Measurements from ENCODE around the gene GUK1.

GUK1 gene

DNA sequence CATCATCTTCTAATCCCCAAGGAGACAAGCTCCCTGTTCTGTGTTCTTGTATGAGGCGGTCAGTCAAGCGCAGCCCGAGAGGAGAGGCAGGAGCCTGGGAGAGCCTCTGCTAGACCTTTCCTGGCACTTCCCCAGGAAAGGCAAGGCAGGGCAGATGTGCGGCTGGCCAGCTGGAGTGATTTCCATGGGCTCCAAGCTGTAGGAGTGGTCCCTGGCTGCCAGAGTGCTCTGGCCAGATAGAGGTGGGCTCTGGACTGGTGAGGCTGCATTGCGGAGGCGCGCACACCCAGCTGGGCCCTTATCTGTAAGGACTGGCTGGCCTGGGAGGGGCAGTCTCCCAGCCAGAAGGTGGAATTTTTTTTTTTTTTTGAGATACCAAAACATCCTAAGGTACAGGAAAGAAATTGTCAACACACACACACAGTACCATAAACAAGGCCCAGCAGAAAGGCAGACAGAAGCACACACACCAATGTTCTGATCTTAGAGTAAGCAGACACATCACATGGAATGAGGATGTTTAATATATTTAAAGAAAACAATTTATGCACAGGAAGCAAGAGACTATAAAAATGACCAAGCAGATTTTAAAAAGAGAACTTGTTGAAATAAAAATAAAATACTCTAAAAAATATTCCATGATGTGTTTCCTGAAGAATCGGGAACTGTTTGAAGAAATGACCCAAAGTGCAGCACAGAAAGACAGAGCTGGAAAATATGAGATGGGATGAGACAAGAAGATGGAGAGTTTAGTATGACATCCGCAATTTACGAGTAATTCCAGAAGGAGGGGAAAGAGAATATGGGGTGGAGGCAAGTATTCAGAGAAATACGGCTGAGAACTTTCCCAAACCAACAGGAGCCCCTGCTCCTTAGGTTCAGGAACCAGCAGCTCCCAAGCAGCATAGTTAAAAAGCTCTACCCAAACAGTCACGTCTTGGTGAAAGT, 38.9 kb downstream of the GUK1 start:
- TF ChIP-seq, protein P1, sequence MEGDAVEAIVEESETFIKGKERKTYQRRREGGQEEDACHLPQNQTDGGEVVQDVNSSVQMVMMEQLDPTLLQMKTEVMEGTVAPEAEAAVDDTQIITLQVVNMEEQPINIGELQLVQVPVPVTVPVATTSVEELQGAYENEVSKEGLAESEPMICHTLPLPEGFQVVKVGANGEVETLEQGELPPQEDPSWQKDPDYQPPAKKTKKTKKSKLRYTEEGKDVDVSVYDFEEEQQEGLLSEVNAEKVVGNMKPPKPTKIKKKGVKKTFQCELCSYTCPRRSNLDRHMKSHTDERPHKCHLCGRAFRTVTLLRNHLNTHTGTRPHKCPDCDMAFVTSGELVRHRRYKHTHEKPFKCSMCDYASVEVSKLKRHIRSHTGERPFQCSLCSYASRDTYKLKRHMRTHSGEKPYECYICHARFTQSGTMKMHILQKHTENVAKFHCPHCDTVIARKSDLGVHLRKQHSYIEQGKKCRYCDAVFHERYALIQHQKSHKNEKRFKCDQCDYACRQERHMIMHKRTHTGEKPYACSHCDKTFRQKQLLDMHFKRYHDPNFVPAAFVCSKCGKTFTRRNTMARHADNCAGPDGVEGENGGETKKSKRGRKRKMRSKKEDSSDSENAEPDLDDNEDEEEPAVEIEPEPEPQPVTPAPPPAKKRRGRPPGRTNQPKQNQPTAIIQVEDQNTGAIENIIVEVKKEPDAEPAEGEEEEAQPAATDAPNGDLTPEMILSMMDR (conservative IDR thresholded peaks at IDR 0.05), result no peak
- TF ChIP-seq ZFX (IDR thresholded peaks at IDR 0.05), result no peak
- no peak overlapping the region for H3K27ac ChIP-seq

DNA sequence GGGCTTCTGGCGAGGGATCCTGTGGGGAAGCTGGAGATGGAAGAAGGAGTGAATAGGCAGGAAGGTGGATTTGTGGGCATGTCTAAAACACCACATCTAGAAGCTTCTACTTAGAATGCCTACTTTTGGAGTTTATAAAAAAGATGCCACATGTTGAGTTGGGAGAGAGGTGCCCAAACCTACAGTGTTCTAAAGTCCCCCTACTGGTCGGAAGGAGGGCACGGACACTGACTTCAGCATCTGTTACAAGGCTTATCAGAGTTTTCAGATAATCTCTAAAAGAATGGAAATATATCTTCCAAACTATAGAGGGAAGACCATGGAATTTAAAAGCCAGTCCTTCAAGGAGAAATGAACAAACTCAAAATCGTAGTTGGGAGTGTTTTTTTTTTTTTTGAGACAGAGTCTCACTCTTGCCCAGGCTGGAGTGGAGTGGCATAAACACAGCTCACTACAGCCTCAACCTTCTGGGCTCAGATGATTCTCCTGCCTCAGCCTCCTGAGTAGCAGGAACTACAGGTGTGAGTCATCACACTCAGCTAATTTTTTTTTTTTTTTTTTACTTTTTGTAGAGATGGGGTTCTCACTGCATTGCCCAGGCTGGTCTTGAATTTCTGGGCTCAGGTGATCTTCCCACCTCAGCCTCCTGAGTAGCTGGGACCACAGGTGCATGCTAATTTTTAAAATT, 40.3 kb downstream of the GUK1 start:
- no peak for TF ChIP-seq ZFX (IDR thresholded peaks at IDR 0.05)
- TF ChIP-seq, protein P1 (conservative IDR thresholded peaks at IDR 0.05), result peak; percentile 50
- no peak overlapping the region for H3K27ac ChIP-seq

DNA sequence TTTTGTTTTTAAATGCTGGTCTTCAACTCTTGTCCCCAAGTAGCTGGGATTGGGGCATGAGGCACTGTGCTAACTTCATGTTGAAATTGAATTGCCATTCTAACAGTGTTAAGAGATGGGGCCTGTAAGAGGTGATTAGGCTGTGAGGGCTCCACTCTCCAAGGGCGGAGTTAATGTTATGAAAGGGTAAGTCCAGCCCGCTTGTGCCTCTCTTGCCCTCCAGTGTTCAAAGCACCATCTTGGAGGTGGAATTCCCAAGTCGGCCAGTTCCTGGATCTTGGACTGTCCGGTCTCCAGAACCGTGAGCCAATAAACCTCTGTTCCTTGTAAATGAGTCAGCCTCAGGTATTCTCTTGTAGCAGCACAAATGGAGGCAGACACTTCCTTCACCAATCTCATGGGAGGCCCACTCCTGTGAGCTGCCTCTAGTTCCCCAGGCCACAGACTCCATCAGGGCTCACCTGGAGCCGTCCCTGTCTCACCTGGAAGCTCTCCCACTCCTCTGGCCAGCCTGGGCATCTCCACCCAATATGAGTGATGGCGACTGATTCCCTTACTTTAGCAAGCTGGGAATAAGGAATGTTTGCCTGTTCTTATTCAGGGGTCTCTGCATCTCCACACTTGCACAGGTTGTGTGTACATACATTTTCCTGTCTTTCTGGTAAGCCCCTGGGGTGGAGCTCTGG, 41.0 kb downstream of the GUK1 start:
- TF ChIP-seq, protein P1 (conservative IDR thresholded peaks at IDR 0.05), result no peak
- no peak for TF ChIP-seq ZFX (IDR thresholded peaks at IDR 0.05)
- H3K27ac ChIP-seq, result no peak overlapping the region

DNA sequence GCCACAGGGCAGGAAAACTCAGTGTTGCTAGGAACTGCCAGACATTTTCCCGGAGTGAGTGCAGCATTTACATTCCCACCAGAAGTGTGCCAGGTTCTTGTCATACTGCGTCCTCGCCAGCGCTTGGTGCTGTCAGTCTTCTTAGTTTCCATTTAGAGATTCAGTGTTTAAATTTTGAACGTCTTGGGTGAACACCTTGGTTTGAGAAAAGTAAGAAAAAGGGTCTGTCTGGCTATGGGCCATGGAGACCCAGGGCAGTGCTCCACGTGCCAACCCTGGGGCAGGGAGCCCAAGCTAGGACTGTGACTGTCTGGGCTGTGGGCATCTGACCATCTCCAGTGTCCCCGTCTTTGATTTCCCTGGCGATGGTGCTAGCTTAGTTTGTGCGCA, 41.6 kb downstream of the GUK1 start:
- TF ChIP-seq ZFX (IDR thresholded peaks at IDR 0.05), result no peak
- TF ChIP-seq, protein P1 (conservative IDR thresholded peaks at IDR 0.05), result no peak
- no peak overlapping the region for H3K27ac ChIP-seq

DNA sequence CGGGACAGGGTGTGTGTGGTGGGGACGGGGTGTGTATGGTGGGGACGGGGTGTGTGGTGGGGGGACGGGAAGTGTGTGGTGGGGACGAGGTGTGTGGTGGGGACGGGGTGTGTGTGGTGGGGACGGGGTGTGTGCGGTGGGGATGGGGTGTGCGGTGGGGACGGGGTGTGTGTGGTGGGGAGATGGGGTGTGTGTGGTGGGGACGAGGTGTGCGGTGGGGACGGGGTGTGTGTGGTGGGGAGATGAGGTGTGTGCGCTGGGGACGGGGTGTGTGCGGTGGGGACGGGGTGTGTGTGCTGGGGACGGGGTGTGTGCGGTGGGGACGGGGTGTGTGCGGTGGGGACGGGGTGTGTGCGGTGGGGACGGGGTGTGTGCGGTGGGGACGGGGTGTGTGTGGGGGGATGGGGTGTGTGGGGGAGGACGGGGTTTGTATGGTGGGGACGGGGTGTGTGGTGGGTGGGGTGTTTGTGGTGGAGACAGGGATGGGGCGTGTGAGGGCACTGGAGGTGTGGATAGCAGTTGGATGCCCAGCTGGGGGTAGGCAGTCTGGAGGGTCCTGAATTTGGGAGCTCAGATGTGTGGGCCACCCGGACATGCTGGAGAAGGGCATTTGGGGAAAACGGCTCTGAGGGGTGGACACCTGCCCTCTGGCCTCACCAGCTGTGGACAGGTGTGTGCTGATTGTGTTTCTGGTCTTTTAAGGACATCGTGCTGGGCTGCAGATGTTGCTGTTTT, 42.4 kb downstream of the GUK1 start:
- TF ChIP-seq, protein P1 (conservative IDR thresholded peaks at IDR 0.05), result no peak
- no peak for TF ChIP-seq ZFX (IDR thresholded peaks at IDR 0.05)
- no peak overlapping the region for H3K27ac ChIP-seq

DNA sequence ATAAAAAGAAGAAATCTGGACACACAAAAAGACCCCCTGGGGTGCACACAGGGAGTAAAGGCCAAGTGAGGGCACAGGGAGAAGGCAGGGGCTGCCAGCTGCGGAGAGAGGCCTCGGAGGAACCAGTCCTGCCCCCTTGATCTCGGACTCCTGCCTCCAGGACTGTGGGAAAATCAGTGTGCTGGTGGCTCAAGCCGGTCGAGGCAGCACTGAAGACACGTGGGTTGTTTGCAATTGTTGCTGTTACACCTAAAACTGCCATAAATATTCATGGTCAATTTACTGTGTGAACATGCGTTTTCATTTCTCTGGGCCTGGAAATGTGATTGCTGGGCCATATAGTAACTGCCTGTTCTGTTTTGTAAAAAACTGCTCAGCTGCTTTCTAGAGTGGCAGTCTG, 44.1 kb downstream of the GUK1 start:
- no peak overlapping the region for H3K27ac ChIP-seq
- no peak for TF ChIP-seq ZFX (IDR thresholded peaks at IDR 0.05)
- TF ChIP-seq, protein P1 (conservative IDR thresholded peaks at IDR 0.05), result no peak
